Kidney epithelial cell (primary cell): ENCODE data around the gene LONP1. TPM values are rescaled to one million over a fixed set of nuclear protein-coding genes. Genes with fewer than 3 reads are reported as not detected.

Source experiments
- DNase-seq: peaks from one replicate; pipeline ENCODE4 v3.0.0-alpha.2; 2010; ENCODE audit warnings: low read depth
- H3K27me3 ChIP-seq: 2 replicates; pipeline ENCODE4 v1.6.0; 2011; ENCODE audit warnings: low read length; ENCODE audit not compliant: control insufficient read depth, insufficient read depth
- H3K36me3 ChIP-seq: 2 replicates; pipeline ENCODE4 v1.5.1; 2011; ENCODE audit warnings: low read length; ENCODE audit not compliant: control insufficient read depth, insufficient read depth
- H3K4me3 ChIP-seq: 2 replicates; pipeline ENCODE4 v1.5.1; 2011; ENCODE audit warnings: low read depth, mild to moderate bottlenecking, control low read depth, low read length
- CTCF ChIP-seq: IDR thresholded peaks from 2 replicates; pipeline ENCODE4 v1.5.1; 2011; ENCODE audit warnings: mild to moderate bottlenecking, moderate library complexity, low read length, control low read depth, inconsistent platforms; ENCODE audit not compliant: insufficient read depth, poor library complexity, severe bottlenecking
- total RNA-seq: library from RNA; depleted of rRNA; stranded (reverse); fragments of >200 nt; gene quantifications from 2 replicates; pipeline ENCODE4 v1.2.3, GENCODE V29; 2015

Gene LONP1
- total RNA-seq, 1 donor from 2014 or later = 151 TPM

GRCh38 chr19:5727453-5728050 lies 7.6 kb upstream of the LONP1 start:
- Histone ChIP-seq H3K27me3 (no peaks in the 10 kb centered on the region), H3K36me3 (no peaks in the 10 kb centered on the region), H3K4me3 (no peak overlapping the region)
- no peak for TF ChIP-seq CTCF
- DNase-seq = no peak

GRCh38 chr19:5719274-5719960 lies 529 bp downstream of the LONP1 start:
- DNase-seq = no peak
- Histone ChIP-seq H3K36me3 (no peaks in the 10 kb centered on the region), H3K27me3 (no peaks in the 10 kb centered on the region), H3K4me3 (peak overlapping the region; percentile 88)
- no peak for TF ChIP-seq CTCF

- Histone ChIP-seq H3K27me3 (no peaks in the 10 kb centered on the region), H3K4me3 (peak overlapping the region; percentile 88), H3K36me3 (no peaks in the 10 kb centered on the region)
- DNase-seq = peak; percentile 72
- TF ChIP-seq CTCF = no peak
Measured at GRCh38 chr19:5718579-5719273, 1.2 kb downstream of the LONP1 start.

GRCh38 chr19:5718037-5718578 lies 1.8 kb downstream of the LONP1 start:
- DNase-seq = no peak
- TF ChIP-seq CTCF = no peak

GRCh38 chr19:5717215-5717935 lies 2.6 kb downstream of the LONP1 start:
- DNase-seq = no peak
- H3K4me3 ChIP-seq = no peak overlapping the region
- H3K36me3 ChIP-seq = no peaks in the 10 kb centered on the region
- no peak for TF ChIP-seq CTCF
- H3K27me3 ChIP-seq = no peaks in the 10 kb centered on the region

More at GRCh38 chr19:5718037-5718578, 1.8 kb downstream of the LONP1 start:
- H3K27me3 ChIP-seq = no peaks in the 10 kb centered on the region
- H3K4me3 ChIP-seq = peak overlapping the region; percentile 88
- H3K36me3 ChIP-seq = no peaks in the 10 kb centered on the region
